ENCODE data around the gene DAAM1. TPM values are rescaled to one million over a fixed set of nuclear protein-coding genes. Genes with fewer than 3 reads are reported as not detected.

The DAAM1 gene
- total RNA-seq, 1 donor from 2014 or later, result 146 TPM

DNA sequence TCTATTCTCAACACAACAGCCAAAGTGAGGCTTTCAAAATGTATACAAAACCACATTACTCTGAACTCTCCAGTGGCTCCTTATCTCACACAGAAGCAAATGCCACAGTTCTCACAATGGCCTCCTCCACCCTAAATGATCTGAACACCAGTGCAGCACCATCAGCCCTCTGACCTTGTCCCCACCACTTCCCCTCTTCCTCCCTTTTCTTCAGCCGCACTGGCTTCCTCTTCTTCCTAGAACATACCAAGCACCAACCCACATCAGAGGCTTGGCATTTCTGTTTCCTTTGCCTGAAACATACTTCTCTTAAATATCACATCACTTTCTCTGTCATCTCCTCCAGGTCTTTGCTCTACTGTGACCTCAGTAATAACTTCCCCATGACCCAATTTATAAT lies 210.4 kb downstream of the DAAM1 start:
- Mint-ChIP-seq H3K4me1 (ENCODE audit: low read depth, unreplicated experiment) (no peaks in the 10 kb centered on the region), H3K36me3 (ENCODE audit: unreplicated experiment) (peaks cover 6% of the 10 kb centered on the region), H3K27me3 (ENCODE audit: unreplicated experiment) (peaks cover 2% of the 10 kb centered on the region), H3K9me3 (ENCODE audit: unreplicated experiment) (peaks cover 3% of the 10 kb centered on the region), H3K4me3 (ENCODE audit: unreplicated experiment) (no peak overlapping the region), H3K27ac (ENCODE audit: unreplicated experiment) (no peak overlapping the region)
- no peak for TF ChIP-seq CTCF (IDR thresholded peaks at IDR 0.05; ENCODE audit: partially characterized antibody, unreplicated experiment)
- no peak for DNase-seq

DNA sequence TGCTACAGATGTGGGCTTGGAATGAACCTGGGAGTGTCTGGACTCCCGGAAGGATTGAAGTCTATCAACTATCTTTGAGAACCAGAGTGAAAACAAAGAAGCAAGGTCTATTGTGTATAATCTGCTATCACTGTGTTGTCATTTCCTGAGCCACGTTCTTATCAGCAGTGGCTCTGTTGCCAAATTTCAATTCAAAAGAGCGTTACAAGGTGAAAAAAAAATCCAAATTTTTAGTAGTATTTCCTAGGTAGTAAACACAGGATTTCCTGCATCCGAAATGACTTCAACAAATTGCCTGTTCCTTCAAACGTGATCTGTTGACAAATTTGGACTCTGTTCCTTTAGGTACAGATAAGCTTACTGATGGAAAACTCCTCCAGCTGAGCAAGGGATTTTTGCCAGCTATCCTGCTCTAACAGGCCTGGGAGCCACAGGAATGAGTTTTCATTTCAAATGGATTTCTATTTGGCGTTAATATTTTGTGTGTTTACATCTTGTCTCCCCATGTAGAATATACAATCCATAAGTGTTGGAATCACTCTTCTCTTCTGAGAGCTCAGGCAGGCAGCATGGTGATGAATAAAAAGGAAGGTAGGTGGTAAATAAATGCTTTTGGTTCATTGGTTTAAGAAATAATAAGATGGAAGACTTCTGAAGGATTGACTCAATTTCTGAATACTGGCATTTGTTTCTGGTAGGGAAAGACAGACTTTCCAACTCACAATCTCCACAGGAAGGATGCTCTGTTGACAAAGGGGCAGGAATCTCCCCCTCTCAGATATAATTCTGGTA lies 218.2 kb downstream of the DAAM1 start:
- TF ChIP-seq CTCF (IDR thresholded peaks at IDR 0.05; ENCODE audit: partially characterized antibody, unreplicated experiment), result no peak
- H3K27ac Mint-ChIP-seq (ENCODE audit: unreplicated experiment), result no peak overlapping the region
- H3K36me3 Mint-ChIP-seq (ENCODE audit: unreplicated experiment), result peaks cover 21% of the 10 kb centered on the region
- peaks cover 7% of the 10 kb centered on the region for H3K27me3 Mint-ChIP-seq (ENCODE audit: unreplicated experiment)
- peaks cover 6% of the 10 kb centered on the region for H3K9me3 Mint-ChIP-seq (ENCODE audit: unreplicated experiment)
- DNase-seq, result no peak
- no peak overlapping the region for H3K4me3 Mint-ChIP-seq (ENCODE audit: unreplicated experiment)
- no peaks in the 10 kb centered on the region for H3K4me1 Mint-ChIP-seq (ENCODE audit: low read depth, unreplicated experiment)

DNA sequence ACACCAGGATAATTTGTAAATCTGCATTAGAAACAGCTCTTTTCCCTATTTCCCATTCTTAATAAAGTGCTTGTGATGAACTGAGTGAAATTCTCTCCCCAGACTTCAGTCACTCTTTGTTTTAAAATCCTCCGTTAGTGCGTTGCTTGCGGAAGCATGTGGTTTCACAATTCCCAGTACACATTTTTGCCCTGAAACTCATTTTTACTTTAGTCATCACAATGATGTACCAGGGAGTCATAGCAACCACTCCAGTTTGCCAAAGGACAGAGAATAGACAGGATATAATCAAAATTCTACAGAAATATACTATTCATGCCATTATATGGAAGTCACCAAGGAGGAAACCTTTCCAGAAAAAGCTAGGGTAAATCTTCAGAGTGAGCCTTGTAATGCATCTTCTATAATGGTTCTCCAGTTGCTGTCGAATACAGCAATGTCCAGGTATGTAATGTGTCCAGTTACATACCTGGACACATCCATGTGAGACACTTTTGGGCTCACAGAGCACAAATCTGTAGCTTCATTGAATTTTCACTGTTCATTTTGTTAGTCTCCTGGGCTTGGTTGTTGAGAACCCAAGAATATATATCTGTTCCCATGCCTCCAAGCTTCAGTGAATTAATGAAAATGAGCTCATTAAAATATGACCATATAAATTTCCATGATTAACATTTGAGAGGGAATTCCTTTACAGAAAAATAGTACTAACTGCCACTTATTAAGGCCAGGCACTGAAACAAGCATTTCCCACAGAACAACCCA lies 219.0 kb downstream of the DAAM1 start:
- no peaks in the 10 kb centered on the region for H3K4me1 Mint-ChIP-seq (ENCODE audit: low read depth, unreplicated experiment)
- H3K4me3 Mint-ChIP-seq (ENCODE audit: unreplicated experiment), result no peak overlapping the region
- DNase-seq, result no peak
- H3K9me3 Mint-ChIP-seq (ENCODE audit: unreplicated experiment), result peaks cover 6% of the 10 kb centered on the region
- H3K27me3 Mint-ChIP-seq (ENCODE audit: unreplicated experiment), result peaks cover 5% of the 10 kb centered on the region
- no peak overlapping the region for H3K27ac Mint-ChIP-seq (ENCODE audit: unreplicated experiment)
- TF ChIP-seq CTCF (IDR thresholded peaks at IDR 0.05; ENCODE audit: partially characterized antibody, unreplicated experiment), result no peak
- peaks cover 21% of the 10 kb centered on the region for H3K36me3 Mint-ChIP-seq (ENCODE audit: unreplicated experiment)

- no peak for TF ChIP-seq CTCF (IDR thresholded peaks at IDR 0.05; ENCODE audit: partially characterized antibody, unreplicated experiment)
- Mint-ChIP-seq H3K4me3 (ENCODE audit: unreplicated experiment) (no peak overlapping the region), H3K4me1 (ENCODE audit: low read depth, unreplicated experiment) (peaks cover 2% of the 10 kb centered on the region), H3K9me3 (ENCODE audit: unreplicated experiment) (no peaks in the 10 kb centered on the region), H3K27me3 (ENCODE audit: unreplicated experiment) (no peaks in the 10 kb centered on the region), H3K36me3 (ENCODE audit: unreplicated experiment) (no peaks in the 10 kb centered on the region), H3K27ac (ENCODE audit: unreplicated experiment) (no peak overlapping the region)
- DNase-seq, result no peak
Observed at GRCh38 chr14:59415836-59416602, 227.6 kb downstream of the DAAM1 start.

Data from glutamatergic neuron (in vitro differentiated cells).